ENCODE measurements around the gene INPP5A.

GRCh38 chr10:132588301-132589013 is 50.9 kb downstream of the INPP5A start:
- no peak for TF ChIP-seq CTCF (IDR thresholded peaks at IDR 0.05)
- no peak for TF ChIP-seq POLR2A (IDR thresholded peaks at IDR 0.05)
